RWPE2 (cell line): Measurements from ENCODE around the gene TBL1X.

Experiments
- ATAC-seq: fragments of 200-7000 bp; cut with Tn5 transposase; 3 replicates; pipeline ENCODE4 v1.9.1; 2021; ENCODE audit warnings: low read depth
- DNase-seq: peaks from one replicate; pipeline ENCODE4 v3.0.0-alpha.2; 2020; ENCODE audit warnings: low spot score
- H3K27ac ChIP-seq: fragments of 450-650 bp; 2 replicates; pipeline ENCODE4 v1.5.1; 2017; ENCODE audit warnings: mild to moderate bottlenecking; ENCODE audit not compliant: poor library complexity, severe bottlenecking
- H3K27me3 ChIP-seq: fragments of 250-450 bp; sonication (Bioruptor Pico); 2 replicates; pipeline ENCODE4 v1.5.1; 2021; ENCODE audit warnings: mild to moderate bottlenecking, moderate library complexity; ENCODE audit not compliant: insufficient read depth, poor library complexity, severe bottlenecking
- H3K36me3 ChIP-seq: fragments of 250-450 bp; sonication (Bioruptor Pico); 2 replicates; pipeline ENCODE4 v1.5.1; 2020; ENCODE audit warnings: low read depth, mild to moderate bottlenecking, moderate library complexity
- H3K4me1 ChIP-seq: fragments of 250-450 bp; sonication (Bioruptor Pico); 2 replicates; pipeline ENCODE4 v1.5.1; 2021; ENCODE audit warnings: mild to moderate bottlenecking, moderate library complexity; ENCODE audit not compliant: insufficient read depth, poor library complexity, severe bottlenecking
- H3K4me3 ChIP-seq: fragments of 250-450 bp; sonication (Bioruptor Pico); 2 replicates; pipeline ENCODE4 v1.5.1; 2021; ENCODE audit warnings: mild to moderate bottlenecking, moderate library complexity; ENCODE audit not compliant: severe bottlenecking
- H3K9me3 ChIP-seq: fragments of 250-450 bp; sonication (Bioruptor Pico); 2 replicates; pipeline ENCODE4 v1.5.1; 2021; ENCODE audit warnings: mild to moderate bottlenecking, moderate library complexity; ENCODE audit not compliant: severe bottlenecking
- TF ChIP-seq, protein P1 (sequence below): fragments of 450-650 bp; IDR thresholded peaks from one replicate; pipeline ENCODE4 v1.5.1; 2017; ENCODE audit warnings: mild to moderate bottlenecking, moderate library complexity; ENCODE audit not compliant: poor library complexity, severe bottlenecking

The TBL1X gene

DNA sequence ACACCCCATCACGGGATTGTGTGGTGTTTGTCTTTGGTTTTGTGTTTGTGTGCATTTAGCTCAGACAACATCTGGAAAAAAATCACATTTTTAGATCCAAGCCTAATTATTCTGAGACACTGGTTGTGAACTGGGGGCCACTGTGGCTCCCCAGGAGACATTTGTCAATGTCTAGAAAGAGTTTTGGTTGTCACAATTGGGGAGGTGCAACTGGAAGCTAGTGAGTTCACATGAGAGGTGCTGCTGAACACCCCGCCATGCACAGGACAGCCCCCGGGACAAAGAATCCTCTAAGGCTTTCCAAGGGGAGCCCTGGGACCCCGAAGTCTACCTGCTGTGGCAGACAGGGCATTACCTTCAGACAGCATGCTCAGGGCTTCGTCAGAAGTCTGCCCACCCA, 274.3 kb downstream of the TBL1X start:
- no peaks in the 10 kb centered on the region for H3K27me3 ChIP-seq
- H3K36me3 ChIP-seq, result no peaks in the 10 kb centered on the region
- DNase-seq (no peak), ATAC-seq (no peak)
- TF ChIP-seq, protein P1, sequence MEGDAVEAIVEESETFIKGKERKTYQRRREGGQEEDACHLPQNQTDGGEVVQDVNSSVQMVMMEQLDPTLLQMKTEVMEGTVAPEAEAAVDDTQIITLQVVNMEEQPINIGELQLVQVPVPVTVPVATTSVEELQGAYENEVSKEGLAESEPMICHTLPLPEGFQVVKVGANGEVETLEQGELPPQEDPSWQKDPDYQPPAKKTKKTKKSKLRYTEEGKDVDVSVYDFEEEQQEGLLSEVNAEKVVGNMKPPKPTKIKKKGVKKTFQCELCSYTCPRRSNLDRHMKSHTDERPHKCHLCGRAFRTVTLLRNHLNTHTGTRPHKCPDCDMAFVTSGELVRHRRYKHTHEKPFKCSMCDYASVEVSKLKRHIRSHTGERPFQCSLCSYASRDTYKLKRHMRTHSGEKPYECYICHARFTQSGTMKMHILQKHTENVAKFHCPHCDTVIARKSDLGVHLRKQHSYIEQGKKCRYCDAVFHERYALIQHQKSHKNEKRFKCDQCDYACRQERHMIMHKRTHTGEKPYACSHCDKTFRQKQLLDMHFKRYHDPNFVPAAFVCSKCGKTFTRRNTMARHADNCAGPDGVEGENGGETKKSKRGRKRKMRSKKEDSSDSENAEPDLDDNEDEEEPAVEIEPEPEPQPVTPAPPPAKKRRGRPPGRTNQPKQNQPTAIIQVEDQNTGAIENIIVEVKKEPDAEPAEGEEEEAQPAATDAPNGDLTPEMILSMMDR, result no peak
- no peak overlapping the region for H3K4me3 ChIP-seq
- H3K4me1 ChIP-seq, result no peaks in the 10 kb centered on the region
- H3K9me3 ChIP-seq, result no peaks in the 10 kb centered on the region
- H3K27ac ChIP-seq, result no peak overlapping the region

DNA sequence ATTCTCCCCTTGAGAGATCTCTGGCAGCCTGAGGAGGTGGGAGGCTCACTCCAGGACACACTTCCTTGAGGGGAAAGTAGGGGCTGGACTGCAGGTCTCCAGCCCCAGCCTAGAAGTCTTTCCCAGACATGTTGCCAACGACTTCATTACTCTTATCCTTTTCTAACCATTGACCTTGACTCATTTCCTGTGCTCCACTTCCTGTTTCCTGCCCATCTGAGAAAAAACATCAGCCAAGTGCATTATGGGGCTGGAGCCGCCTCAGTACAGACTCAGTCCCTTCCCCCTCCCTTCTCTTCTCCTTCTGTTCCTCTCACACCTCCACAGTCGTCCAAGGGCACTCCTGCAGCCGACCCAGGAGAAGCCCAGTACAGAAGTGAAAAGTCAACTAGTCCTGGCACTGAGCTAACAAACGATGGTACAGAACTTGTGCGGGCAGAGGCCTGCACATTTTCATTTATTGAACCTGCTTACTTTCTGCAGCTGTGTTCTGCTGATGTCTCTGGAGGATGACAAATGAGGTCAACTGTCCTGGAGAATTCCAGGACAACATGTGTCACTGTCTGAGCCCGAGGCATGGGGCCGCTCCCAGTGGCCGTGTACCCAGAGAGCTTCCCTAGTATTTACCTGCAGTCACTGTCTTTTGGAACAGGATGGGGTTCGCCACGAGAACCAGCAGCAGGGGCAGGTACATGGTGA, 280.7 kb downstream of the TBL1X start:
- H3K27me3 ChIP-seq, result no peaks in the 10 kb centered on the region
- TF ChIP-seq, protein P1, result no peak
- H3K9me3 ChIP-seq, result no peaks in the 10 kb centered on the region
- H3K36me3 ChIP-seq, result no peaks in the 10 kb centered on the region
- peak overlapping the region; percentile 98 for H3K27ac ChIP-seq
- ATAC-seq (peak; percentile 73), DNase-seq (no peak)
- H3K4me1 ChIP-seq, result peaks cover 19% of the 10 kb centered on the region
- H3K4me3 ChIP-seq, result no peak overlapping the region

DNA sequence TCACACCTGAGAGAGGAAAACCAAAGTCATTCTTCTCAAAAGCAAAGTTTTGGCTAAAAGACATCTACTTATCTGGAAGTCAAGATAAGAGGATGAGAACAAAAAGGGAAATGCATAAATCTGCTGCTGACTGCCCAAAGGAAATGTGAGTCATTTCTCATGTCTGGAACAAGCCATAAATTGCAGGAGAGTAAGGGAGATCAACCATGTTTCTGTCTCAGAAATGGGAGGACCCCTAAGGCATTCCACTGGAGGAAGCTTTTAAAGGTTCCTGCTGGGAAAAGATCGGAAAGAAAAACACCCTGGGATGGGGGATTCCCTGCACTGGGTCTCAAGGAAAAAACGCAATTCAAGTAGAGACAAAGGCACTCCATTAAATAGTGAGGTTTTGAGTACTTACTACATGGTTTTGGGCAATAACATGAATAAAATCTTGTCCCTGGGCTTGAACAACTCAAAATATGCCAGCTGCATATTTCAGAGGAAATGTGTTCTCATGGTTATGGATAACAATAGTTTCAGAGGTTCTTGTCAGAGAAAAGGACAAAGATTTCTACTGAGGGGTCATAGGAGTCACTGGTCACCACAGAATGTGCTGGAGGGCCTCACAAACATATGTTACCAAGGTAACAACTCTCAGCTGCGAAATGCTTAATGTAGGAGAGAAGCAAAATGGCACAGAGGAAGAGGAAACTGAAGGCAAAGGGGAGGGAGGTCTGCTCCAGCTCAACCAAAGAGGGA, 281.5 kb downstream of the TBL1X start:
- DNase-seq, result no peak
- ATAC-seq, result peak; percentile 83
- Histone ChIP-seq H3K9me3 (no peaks in the 10 kb centered on the region), H3K27me3 (no peaks in the 10 kb centered on the region), H3K4me1 (peaks cover 19% of the 10 kb centered on the region), H3K36me3 (no peaks in the 10 kb centered on the region), H3K27ac (peak overlapping the region; percentile 98), H3K4me3 (no peak overlapping the region)
- TF ChIP-seq, protein P1, result no peak

DNA sequence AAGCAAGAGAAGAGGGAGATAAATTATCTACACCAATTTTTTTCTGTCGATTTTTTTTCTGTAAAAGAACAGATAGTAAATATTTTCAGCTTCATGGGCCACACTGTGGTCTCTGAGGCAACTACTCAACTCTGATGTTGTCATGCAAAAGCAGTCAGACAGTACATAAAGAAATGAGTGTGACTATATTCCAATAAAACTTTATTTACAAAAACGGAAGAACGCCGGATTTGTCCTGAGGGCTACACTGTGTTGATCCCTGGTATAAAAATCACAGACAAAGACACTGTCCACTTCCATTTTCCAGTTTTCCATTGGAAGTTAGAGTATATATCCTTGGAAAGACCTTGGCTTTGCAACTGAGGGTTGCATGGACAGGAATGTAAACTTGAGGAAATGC, 282.8 kb downstream of the TBL1X start:
- H3K4me1 ChIP-seq, result peaks cover 19% of the 10 kb centered on the region
- H3K27ac ChIP-seq, result peak overlapping the region; percentile 98
- no peaks in the 10 kb centered on the region for H3K27me3 ChIP-seq
- no peak overlapping the region for H3K4me3 ChIP-seq
- ATAC-seq, result no peak
- no peaks in the 10 kb centered on the region for H3K36me3 ChIP-seq
- TF ChIP-seq, protein P1, result no peak
- H3K9me3 ChIP-seq, result no peaks in the 10 kb centered on the region
- DNase-seq, result no peak
